Spleen (tissue), 7 donors: ENCODE results near the gene TNRC18.

ENCODE experiments used
- POLR2A ChIP-seq, 3 donors: fragments of 450-650 bp; IDR thresholded peaks; one replicate each; pipeline ENCODE4 v1.5.1; 2017; ENCODE audit warnings: antibody characterized with exemption in 3 of 3, mild to moderate bottlenecking in 1 of 3
- POLR2AphosphoS5 ChIP-seq, 3 donors: sonication (generic); formaldehyde crosslinking; IDR thresholded peaks; one replicate each; pipeline ENCODE4 v1.5.1; 2017; ENCODE audit warnings: antibody characterized with exemption in 3 of 3
- TF ChIP-seq, protein P1 (sequence below), 11 experiments: fragments of 200-600 bp in 7 of 11; fragments of 450-650 bp in 4 of 11; sonication (generic) in 4 of 11; IDR thresholded peaks in 8 of 11; conservative IDR thresholded peaks in 3 of 11; 1 replicate in 7 of 11; 2 replicates in 4 of 11; pipeline versions ENCODE4 v1.4.0 to v1.8.0; 2016 to 2021; ENCODE audit warnings: antibody characterized with exemption in 11 of 11, inconsistent platforms in 4 of 11, mild to moderate bottlenecking in 1 of 11
- donor health status: DM: no; HTN: no; CAD: no; lungs with moderate emphysema.
- donor health status: DM: no; HTN: no; CAD: no.
- donor health status: DM: no; HTN: no; CAD: no.

DNA sequence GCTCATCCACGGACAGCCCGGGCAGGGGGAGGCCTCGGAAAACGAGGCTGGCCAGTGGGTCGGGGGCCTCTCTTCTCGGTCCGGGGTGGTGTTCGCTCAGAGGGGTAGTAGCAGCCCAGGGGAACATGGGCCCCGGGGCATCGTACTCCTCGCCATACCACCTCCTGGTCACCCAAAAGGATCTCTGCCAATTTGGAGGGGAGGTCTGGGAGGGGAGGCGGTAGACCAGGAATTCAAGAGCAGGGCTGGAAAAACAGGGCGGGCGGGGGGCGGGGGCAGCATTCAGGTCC is 73.5 kb downstream of the TNRC18 start:
- TF ChIP-seq POLR2A (IDR thresholded peaks at IDR 0.05) (no peak), POLR2AphosphoS5 (IDR thresholded peaks at IDR 0.05) (no peak)
- TF ChIP-seq, protein P1, sequence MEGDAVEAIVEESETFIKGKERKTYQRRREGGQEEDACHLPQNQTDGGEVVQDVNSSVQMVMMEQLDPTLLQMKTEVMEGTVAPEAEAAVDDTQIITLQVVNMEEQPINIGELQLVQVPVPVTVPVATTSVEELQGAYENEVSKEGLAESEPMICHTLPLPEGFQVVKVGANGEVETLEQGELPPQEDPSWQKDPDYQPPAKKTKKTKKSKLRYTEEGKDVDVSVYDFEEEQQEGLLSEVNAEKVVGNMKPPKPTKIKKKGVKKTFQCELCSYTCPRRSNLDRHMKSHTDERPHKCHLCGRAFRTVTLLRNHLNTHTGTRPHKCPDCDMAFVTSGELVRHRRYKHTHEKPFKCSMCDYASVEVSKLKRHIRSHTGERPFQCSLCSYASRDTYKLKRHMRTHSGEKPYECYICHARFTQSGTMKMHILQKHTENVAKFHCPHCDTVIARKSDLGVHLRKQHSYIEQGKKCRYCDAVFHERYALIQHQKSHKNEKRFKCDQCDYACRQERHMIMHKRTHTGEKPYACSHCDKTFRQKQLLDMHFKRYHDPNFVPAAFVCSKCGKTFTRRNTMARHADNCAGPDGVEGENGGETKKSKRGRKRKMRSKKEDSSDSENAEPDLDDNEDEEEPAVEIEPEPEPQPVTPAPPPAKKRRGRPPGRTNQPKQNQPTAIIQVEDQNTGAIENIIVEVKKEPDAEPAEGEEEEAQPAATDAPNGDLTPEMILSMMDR (IDR thresholded peaks at IDR 0.05 in 8 of 11, conservative IDR thresholded peaks at IDR 0.05 in 3 of 11), result no peak
